Natural killer cell (primary cell): ENCODE measurements around the gene WHRN. TPM values are rescaled to one million over a fixed set of nuclear protein-coding genes. Genes with fewer than 3 reads are reported as not detected.

Experiments used
- ATAC-seq, 3 donors: fragments of 150-1000 bp in 2 of 3; fragments of 200-7000 bp in 1 of 3; cut with Tn5 transposase; 1 replicate in 1 of 3; 2 replicates in 2 of 3; pipeline ENCODE4 v1.10.0; 2021; ENCODE audit warnings: mild to moderate bottlenecking in 2 of 3, moderate library complexity in 2 of 3
- DNase-seq, 2 donors: peaks; one replicate each; pipeline versions ENCODE4 v3.0.0 to v3.0.0-alpha.2; 2013 to 2021; ENCODE audit warnings: mixed read lengths in 1 of 2
- H3K27ac ChIP-seq: one replicate; pipeline ENCODE4 v1.5.1; 2013; ENCODE audit warnings: mild to moderate bottlenecking, low read length
- H3K27me3 ChIP-seq: one replicate; pipeline ENCODE4 v1.6.1; 2013; ENCODE audit warnings: low read length; ENCODE audit not compliant: control insufficient read depth, insufficient read depth
- H3K36me3 ChIP-seq: one replicate; pipeline ENCODE4 v1.6.1; 2013; ENCODE audit warnings: low read length; ENCODE audit not compliant: control insufficient read depth, insufficient read depth
- H3K4me1 ChIP-seq: one replicate; pipeline ENCODE4 v1.6.1; 2013; ENCODE audit warnings: low read length; ENCODE audit not compliant: control insufficient read depth, insufficient read depth
- H3K4me3 ChIP-seq: one replicate; pipeline ENCODE4 v1.5.1; 2013; ENCODE audit warnings: low read length
- H3K9me3 ChIP-seq: one replicate; pipeline ENCODE4 v1.6.1; 2013; ENCODE audit warnings: low read length; ENCODE audit not compliant: control insufficient read depth, insufficient read depth
- H3K27ac Mint-ChIP-seq, 2 donors: one replicate each; pipeline ENCODE4 v1.8.0; 2022; ENCODE audit warnings: mild to moderate bottlenecking in 2 of 2, mixed read lengths in 2 of 2, moderate library complexity in 1 of 2
- H3K27me3 Mint-ChIP-seq, 2 donors: one replicate each; pipeline ENCODE4 v1.8.0; 2022; ENCODE audit warnings: low read depth in 2 of 2, mixed read lengths in 2 of 2
- H3K36me3 Mint-ChIP-seq: one replicate; pipeline ENCODE4 v1.8.0; 2022; ENCODE audit warnings: mixed read lengths
- H3K4me1 Mint-ChIP-seq, 2 donors: one replicate each; pipeline ENCODE4 v1.8.0; 2022; ENCODE audit warnings: mixed read lengths in 2 of 2
- H3K4me3 Mint-ChIP-seq: one replicate; pipeline ENCODE4 v1.8.0; 2022; ENCODE audit warnings: mild to moderate bottlenecking, moderate library complexity, mixed read lengths
- H3K9me3 Mint-ChIP-seq, 2 donors: one replicate each; pipeline ENCODE4 v1.8.0; 2022; ENCODE audit warnings: mixed read lengths in 2 of 2
- WGBS: methylation state at CpG from one replicate; pipeline ENCODE4 v1.1.7; 2013; ENCODE audit warnings: missing lambda C conversion rate; ENCODE audit not compliant: insufficient coverage; 5-methylcytosine and 5-hydroxymethylcytosine counted together
- intact Hi-C: fragments of 100-400 bp; cut with micrococcal nuclease; formaldehyde crosslinking; loops from one replicate; pipeline ENCODE4 v1.14.2; 2022
- total RNA-seq, 4 donors: library from RNA; stranded (reverse); fragments of 120-200 nt in 1 of 4; gene quantifications; one replicate each; pipeline versions ENCODE4 v1.2.3 to v1.2.4, GENCODE V29; 2013 to 2022
- TF ChIP-seq, protein P1 (sequence below): fragments of 200-600 bp; IDR thresholded peaks from one replicate; pipeline ENCODE4 v1.8.0; 2022; ENCODE audit warnings: antibody characterized with exemption

The WHRN gene
- total RNA-seq, 3 donors from 2014 or later (not counting 1 experiment from before 2014, with no cell fraction given), result 29.8 to 90.6 (median 36.8) TPM

DNA sequence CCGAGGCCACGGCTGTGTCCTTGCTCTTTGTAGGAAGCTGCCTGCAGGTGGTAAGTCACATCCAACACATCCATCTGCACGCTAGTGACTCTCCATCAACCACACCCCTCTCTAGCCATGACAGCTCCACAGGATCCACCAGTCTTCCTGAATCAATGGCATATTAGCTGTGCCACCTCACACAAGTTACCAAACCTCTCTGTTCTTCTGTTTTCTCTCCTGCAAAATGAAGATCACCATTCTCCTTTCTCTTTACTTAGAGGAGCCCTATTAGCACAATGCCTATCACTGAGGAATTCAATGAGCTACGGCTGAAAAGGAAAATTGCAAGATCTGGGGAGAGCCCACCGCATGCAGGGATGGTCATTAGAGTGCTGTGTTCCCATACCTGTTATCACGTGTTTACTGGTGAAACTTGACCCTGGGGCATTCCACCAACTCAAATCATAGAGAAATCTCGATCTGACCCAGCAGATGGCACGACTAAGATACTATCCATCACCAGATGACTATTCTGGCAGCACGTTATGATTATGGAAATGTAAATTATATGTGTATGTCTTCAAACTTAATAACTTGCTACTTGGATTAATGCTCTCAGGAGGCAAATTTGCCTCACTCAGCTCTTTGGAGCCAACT lies 20.9 kb downstream of the WHRN start:
- Histone ChIP-seq H3K27ac (no peak overlapping the region), H3K4me1 (peaks cover 17% of the 10 kb centered on the region), H3K36me3 (no peaks in the 10 kb centered on the region), H3K9me3 (no peaks in the 10 kb centered on the region), H3K4me3 (no peak overlapping the region), H3K27me3 (no peaks in the 10 kb centered on the region)
- DNase-seq (no peak), ATAC-seq (no peak)
- H3K36me3 Mint-ChIP-seq, result no peaks in the 10 kb centered on the region
- H3K4me1 Mint-ChIP-seq, result peaks cover 0 to 14% of the 10 kb centered on the region in 2 donors
- no peaks in the 10 kb centered on the region for H3K9me3 Mint-ChIP-seq
- peak overlapping the region in 1 of 2 donors; percentile 56 for H3K27ac Mint-ChIP-seq
- H3K4me3 Mint-ChIP-seq, result no peak overlapping the region
- intact Hi-C loops, result no loop called here
- TF ChIP-seq, protein P1, sequence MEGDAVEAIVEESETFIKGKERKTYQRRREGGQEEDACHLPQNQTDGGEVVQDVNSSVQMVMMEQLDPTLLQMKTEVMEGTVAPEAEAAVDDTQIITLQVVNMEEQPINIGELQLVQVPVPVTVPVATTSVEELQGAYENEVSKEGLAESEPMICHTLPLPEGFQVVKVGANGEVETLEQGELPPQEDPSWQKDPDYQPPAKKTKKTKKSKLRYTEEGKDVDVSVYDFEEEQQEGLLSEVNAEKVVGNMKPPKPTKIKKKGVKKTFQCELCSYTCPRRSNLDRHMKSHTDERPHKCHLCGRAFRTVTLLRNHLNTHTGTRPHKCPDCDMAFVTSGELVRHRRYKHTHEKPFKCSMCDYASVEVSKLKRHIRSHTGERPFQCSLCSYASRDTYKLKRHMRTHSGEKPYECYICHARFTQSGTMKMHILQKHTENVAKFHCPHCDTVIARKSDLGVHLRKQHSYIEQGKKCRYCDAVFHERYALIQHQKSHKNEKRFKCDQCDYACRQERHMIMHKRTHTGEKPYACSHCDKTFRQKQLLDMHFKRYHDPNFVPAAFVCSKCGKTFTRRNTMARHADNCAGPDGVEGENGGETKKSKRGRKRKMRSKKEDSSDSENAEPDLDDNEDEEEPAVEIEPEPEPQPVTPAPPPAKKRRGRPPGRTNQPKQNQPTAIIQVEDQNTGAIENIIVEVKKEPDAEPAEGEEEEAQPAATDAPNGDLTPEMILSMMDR, result no peak
- 73% methylated on average over 7 of the region's 9 CpGs for WGBS
- peaks cover 0 to 12% of the 10 kb centered on the region in 2 donors for H3K27me3 Mint-ChIP-seq

DNA sequence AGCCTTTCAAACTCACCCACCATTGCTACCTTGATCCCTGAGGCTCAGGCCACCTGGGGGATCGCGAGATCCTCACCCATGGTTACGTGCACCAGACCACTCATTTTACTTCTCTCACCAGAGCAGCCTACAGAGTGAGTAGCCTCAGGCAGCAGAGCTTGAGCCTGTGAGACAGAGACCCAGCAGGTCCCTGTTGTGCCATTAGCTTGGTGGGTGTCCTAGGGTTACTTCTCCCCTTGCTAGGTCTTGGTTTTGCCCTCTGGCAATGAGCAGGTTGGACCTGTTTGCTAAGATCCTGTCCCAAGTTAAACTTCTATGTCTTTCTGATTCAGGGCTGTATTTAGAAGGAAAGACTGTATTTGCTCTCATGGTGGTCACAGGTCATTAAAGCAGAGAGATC lies 21.8 kb downstream of the WHRN start:
- Mint-ChIP-seq H3K27me3 (peaks cover 0 to 12% of the 10 kb centered on the region in 2 donors), H3K36me3 (no peaks in the 10 kb centered on the region), H3K9me3 (no peaks in the 10 kb centered on the region), H3K4me1 (peaks cover 0 to 14% of the 10 kb centered on the region in 2 donors), H3K27ac (no peak overlapping the region), H3K4me3 (no peak overlapping the region)
- ATAC-seq (no peak), DNase-seq (no peak)
- 95% methylated on average over 3 of the region's 3 CpGs for WGBS
- no peak overlapping the region for H3K4me3 ChIP-seq
- no peaks in the 10 kb centered on the region for H3K36me3 ChIP-seq
- intact Hi-C loops, result no loop called here
- peaks cover 17% of the 10 kb centered on the region for H3K4me1 ChIP-seq
- H3K9me3 ChIP-seq, result no peaks in the 10 kb centered on the region
- TF ChIP-seq, protein P1, result no peak
- no peak overlapping the region for H3K27ac ChIP-seq
- no peaks in the 10 kb centered on the region for H3K27me3 ChIP-seq

DNA sequence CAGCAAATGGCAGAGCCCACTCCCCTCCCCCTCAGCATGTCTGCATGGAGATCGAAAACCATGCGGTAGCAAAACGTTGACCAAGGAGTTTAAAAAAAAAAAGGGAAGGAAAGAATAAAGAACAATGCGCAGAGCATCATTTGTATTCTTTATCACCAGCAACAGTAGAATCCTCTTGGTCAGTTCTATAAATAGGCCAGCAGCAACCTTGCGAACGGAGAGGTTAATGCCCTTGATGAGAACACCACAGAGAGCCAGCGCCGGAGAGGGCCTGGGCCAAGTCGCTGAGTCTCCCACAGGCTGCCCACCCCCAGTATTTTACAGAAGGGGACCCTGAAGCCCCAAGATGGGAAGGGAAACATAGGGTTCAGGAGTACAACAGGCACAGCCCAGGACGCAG lies 22.7 kb downstream of the WHRN start:
- Mint-ChIP-seq H3K4me3 (no peak overlapping the region), H3K36me3 (no peaks in the 10 kb centered on the region), H3K4me1 (peaks cover 0 to 14% of the 10 kb centered on the region in 2 donors), H3K27me3 (peaks cover 0 to 12% of the 10 kb centered on the region in 2 donors), H3K27ac (no peak overlapping the region), H3K9me3 (no peaks in the 10 kb centered on the region)
- Histone ChIP-seq H3K4me1 (peaks cover 17% of the 10 kb centered on the region), H3K36me3 (no peaks in the 10 kb centered on the region), H3K27ac (no peak overlapping the region), H3K27me3 (no peaks in the 10 kb centered on the region), H3K9me3 (no peaks in the 10 kb centered on the region), H3K4me3 (no peak overlapping the region)
- DNase-seq, result no peak
- TF ChIP-seq, protein P1, result no peak
- 53% methylated on average over 7 of the region's 10 CpGs for WGBS
- intact Hi-C loops, result no loop called here
- ATAC-seq, result no peak

DNA sequence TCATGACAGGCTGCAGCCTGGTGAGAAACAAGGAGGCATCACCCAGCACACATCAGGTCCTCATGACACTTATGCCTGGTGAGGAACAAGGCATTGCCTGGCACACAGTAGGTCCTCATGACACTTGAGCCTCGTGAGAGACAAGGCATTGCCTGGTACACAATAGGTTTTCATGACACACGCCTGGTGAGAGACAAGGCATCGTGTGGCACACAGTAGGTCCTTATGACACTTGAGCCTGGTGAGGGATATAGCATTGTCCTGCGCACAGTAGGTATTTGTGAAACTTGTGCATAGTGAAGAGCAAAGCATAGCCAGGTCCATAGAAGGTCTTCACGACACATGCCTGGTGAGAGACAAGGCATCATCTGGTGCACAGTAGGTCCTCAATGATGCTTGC lies 23.5 kb downstream of the WHRN start:
- Mint-ChIP-seq H3K27ac (peak overlapping the region in 1 of 2 donors; percentile 12), H3K4me3 (no peak overlapping the region), H3K36me3 (no peaks in the 10 kb centered on the region), H3K27me3 (peaks cover 0 to 8% of the 10 kb centered on the region in 2 donors), H3K4me1 (peaks cover 0 to 10% of the 10 kb centered on the region in 2 donors), H3K9me3 (no peaks in the 10 kb centered on the region)
- Histone ChIP-seq H3K4me3 (no peak overlapping the region), H3K27me3 (no peaks in the 10 kb centered on the region), H3K4me1 (peaks cover 17% of the 10 kb centered on the region), H3K36me3 (no peaks in the 10 kb centered on the region), H3K9me3 (no peaks in the 10 kb centered on the region), H3K27ac (no peak overlapping the region)
- DNase-seq, result no peak
- ATAC-seq, result no peak
- intact Hi-C loops, result no loop called here
- TF ChIP-seq, protein P1, result no peak
- 95% methylated on average over 5 of the region's 5 CpGs for WGBS
